ENCODE data around the gene BRCA1.

The BRCA1 gene

GRCh38 chr17:43092901-43093300 lies 32.3 kb downstream of the BRCA1 start:
- DNase-seq (ENCODE audit: low read depth) = no peak
- no peak for TF ChIP-seq CTCF (conservative IDR thresholded peaks at IDR 0.05; ENCODE audit: low read depth, low read length)

GRCh38 chr17:43090022-43090421 lies 35.1 kb downstream of the BRCA1 start:
- DNase-seq (ENCODE audit: low read depth) = no peak
- no peak for TF ChIP-seq CTCF (conservative IDR thresholded peaks at IDR 0.05; ENCODE audit: low read depth, low read length)
- H3K4me3 ChIP-seq (ENCODE audit: low read length) = no peak overlapping the region

More at GRCh38 chr17:43092901-43093300, 32.3 kb downstream of the BRCA1 start:
- H3K4me3 ChIP-seq (ENCODE audit: low read length) = no peak overlapping the region

GRCh38 chr17:43085474-43085873 lies 39.7 kb downstream of the BRCA1 start:
- no peak overlapping the region for H3K4me3 ChIP-seq (ENCODE audit: low read length)
- DNase-seq (ENCODE audit: low read depth) = peak; percentile 38
- peak; percentile 41 for TF ChIP-seq CTCF (conservative IDR thresholded peaks at IDR 0.05; ENCODE audit: low read depth, low read length)

- no peak for TF ChIP-seq CTCF (conservative IDR thresholded peaks at IDR 0.05; ENCODE audit: low read depth, low read length)
- no peak overlapping the region for H3K4me3 ChIP-seq (ENCODE audit: low read length)
- no peak for DNase-seq (ENCODE audit: low read depth)
Observed at GRCh38 chr17:43079641-43080302, 45.4 kb downstream of the BRCA1 start.

- no peak for TF ChIP-seq CTCF (conservative IDR thresholded peaks at IDR 0.05; ENCODE audit: low read depth, low read length)
Observed at GRCh38 chr17:43074869-43075268, 50.3 kb downstream of the BRCA1 start.

GRCh38 chr17:43070872-43071271 lies 54.3 kb downstream of the BRCA1 start:
- H3K4me3 ChIP-seq (ENCODE audit: low read length) = no peak overlapping the region
- TF ChIP-seq CTCF (conservative IDR thresholded peaks at IDR 0.05; ENCODE audit: low read depth, low read length) = no peak
- no peak for DNase-seq (ENCODE audit: low read depth)

More at GRCh38 chr17:43074869-43075268, 50.3 kb downstream of the BRCA1 start:
- no peak overlapping the region for H3K4me3 ChIP-seq (ENCODE audit: low read length)
- no peak for DNase-seq (ENCODE audit: low read depth)

GRCh38 chr17:43070257-43070656 lies 54.9 kb downstream of the BRCA1 start:
- no peak for TF ChIP-seq CTCF (conservative IDR thresholded peaks at IDR 0.05; ENCODE audit: low read depth, low read length)
- H3K4me3 ChIP-seq (ENCODE audit: low read length) = no peak overlapping the region
- no peak for DNase-seq (ENCODE audit: low read depth)
